GM23248 (cell line): ENCODE data around the gene CFAP58.

Source experiments
- EZH2 ChIP-seq: fragments of 200-600 bp; sonication (generic); IDR thresholded peaks from 2 replicates; pipeline ENCODE4 v1.6.1; 2018; ENCODE audit warnings: antibody characterized with exemption, mild to moderate bottlenecking; ENCODE audit not compliant: insufficient read depth, poor library complexity, severe bottlenecking
- EZH2phosphoT487 ChIP-seq: fragments of 200-600 bp; sonication (generic); IDR thresholded peaks from 2 replicates; pipeline ENCODE4 v1.6.1; 2018; ENCODE audit warnings: antibody characterized with exemption, moderate library complexity, mild to moderate bottlenecking, low read depth; ENCODE audit not compliant: insufficient read depth

GRCh38 chr10:104487794-104488438 lies 134.3 kb downstream of the CFAP58 start:
- TF ChIP-seq EZH2phosphoT487: no peak
- no peak for TF ChIP-seq EZH2
